Activated naive CD4-positive, alpha-beta T cell treated with anti-CD3 and anti-CD28 coated beads, Interleukin-2, amount 50 U/mL, for 72 hours (primary cell): ENCODE results near the gene FAAH. TPM values are rescaled to one million over a fixed set of nuclear protein-coding genes. Genes with fewer than 3 reads are reported as not detected.

Experiments
- ATAC-seq, 2 donors: fragments of 150-1000 bp; cut with Tn5 transposase; 2 replicates each; pipeline ENCODE4 v1.10.0; 2021; ENCODE audit warnings: mild to moderate bottlenecking in 2 of 2, moderate library complexity in 2 of 2
- DNase-seq, 2 donors: peaks; one replicate each; pipeline ENCODE4 v3.0.0; 2021 to 2022; ENCODE audit warnings: low spot score in 2 of 2
- H3K27ac Mint-ChIP-seq, 2 donors: one replicate each; pipeline ENCODE4 v1.8.0; 2022; ENCODE audit warnings: mild to moderate bottlenecking in 2 of 2, mixed read lengths in 2 of 2
- H3K36me3 Mint-ChIP-seq, 2 donors: one replicate each; pipeline ENCODE4 v1.8.0; 2022; ENCODE audit warnings: mixed read lengths in 2 of 2
- H3K9me3 Mint-ChIP-seq, 2 donors: one replicate each; pipeline ENCODE4 v1.8.0; 2022; ENCODE audit warnings: mixed read lengths in 2 of 2
- total RNA-seq, 2 donors: library from RNA; stranded (reverse); gene quantifications; one replicate each; pipeline ENCODE4 v1.2.3, GENCODE V29; 2022

Gene FAAH
- total RNA-seq, 2 donors from 2014 or later = 5.5 to 5.7 TPM

DNA sequence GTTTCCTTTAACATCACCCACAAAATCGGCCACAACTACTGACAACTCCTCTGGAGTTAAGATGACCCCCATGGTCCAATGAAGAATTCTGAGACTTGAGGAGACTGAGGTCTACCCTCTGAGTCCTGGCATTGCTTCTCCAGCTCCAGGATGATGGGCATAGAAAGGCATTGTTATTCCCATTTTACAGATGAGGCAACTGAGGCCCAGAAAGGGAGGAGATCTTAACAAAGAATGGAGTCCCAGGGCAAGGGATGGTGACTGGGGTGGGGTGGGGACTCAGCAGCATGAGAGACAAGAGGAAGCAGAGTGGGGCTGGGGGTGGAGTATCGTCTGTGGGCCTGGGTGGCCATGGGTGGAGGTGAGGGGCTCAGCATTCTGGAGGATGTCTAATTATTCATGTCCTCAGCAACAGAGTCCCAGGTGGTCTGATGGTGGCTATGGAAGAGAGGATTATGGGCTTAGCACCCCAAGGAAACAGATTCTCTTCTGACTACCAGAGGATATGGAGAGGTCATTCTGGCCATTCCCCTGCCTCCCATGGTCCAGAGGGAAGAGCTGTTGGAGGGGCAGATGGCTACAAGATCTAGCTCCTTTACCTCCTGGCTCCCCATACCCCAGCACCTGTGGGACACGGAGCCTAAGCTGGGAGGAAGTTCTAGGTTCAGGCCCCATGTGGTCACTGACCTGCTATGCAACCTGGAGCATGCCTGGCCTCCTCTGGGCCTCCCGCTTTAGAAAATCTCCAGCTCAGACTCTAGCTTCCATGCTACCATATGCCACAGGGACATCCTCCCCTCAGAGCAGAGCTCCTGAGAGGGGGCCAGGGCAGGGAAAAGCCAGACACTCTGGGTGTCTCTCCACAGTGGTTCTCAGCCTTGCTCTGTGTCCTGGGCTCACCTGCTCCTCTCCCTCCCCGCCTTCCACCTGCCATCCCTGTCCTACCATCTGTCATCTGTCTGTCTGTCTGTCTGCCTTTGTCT lies 58.1 kb downstream of the FAAH start:
- H3K36me3 Mint-ChIP-seq = no peaks in the 10 kb centered on the region
- ATAC-seq = no peak
- no peak for DNase-seq
- H3K9me3 Mint-ChIP-seq = no peaks in the 10 kb centered on the region
- H3K27ac Mint-ChIP-seq = no peak overlapping the region

DNA sequence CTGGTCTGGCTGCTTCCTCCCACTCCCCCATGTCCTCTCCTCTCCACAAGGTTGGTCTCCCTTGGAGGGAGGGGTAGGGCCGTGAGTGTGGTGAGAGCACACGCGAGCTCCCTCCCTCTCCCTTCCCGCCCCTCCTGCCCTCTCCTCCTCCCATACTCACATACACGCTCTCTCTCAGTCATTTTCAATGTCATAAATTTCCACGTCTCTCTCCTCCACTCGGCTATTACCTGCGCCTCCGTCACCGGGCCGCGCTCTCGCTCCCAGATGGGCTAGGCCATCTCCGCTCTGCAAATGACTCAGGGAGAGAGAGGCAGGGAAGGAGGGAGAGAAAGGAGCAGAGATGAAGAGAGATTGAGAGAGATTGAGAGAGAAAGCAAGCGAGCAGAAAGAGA lies 58.8 kb downstream of the FAAH start:
- H3K27ac Mint-ChIP-seq = no peak overlapping the region
- no peak for DNase-seq
- no peaks in the 10 kb centered on the region for H3K9me3 Mint-ChIP-seq
- H3K36me3 Mint-ChIP-seq = no peaks in the 10 kb centered on the region
- no peak for ATAC-seq

GRCh38 chr1:46453449-46453848 lies 59.3 kb downstream of the FAAH start:
- Mint-ChIP-seq H3K36me3 (no peaks in the 10 kb centered on the region), H3K9me3 (no peaks in the 10 kb centered on the region), H3K27ac (no peak overlapping the region)
- no peak for ATAC-seq
- DNase-seq = no peak

GRCh38 chr1:46455951-46456350 lies 61.8 kb downstream of the FAAH start:
- Mint-ChIP-seq H3K9me3 (no peaks in the 10 kb centered on the region), H3K27ac (no peak overlapping the region), H3K36me3 (no peaks in the 10 kb centered on the region)
- DNase-seq (no peak), ATAC-seq (no peak)

GRCh38 chr1:46456411-46456963 lies 62.4 kb downstream of the FAAH start:
- Mint-ChIP-seq H3K9me3 (no peaks in the 10 kb centered on the region), H3K36me3 (no peaks in the 10 kb centered on the region), H3K27ac (no peak overlapping the region)
- no peak for ATAC-seq
- DNase-seq = no peak

- no peak overlapping the region for H3K27ac Mint-ChIP-seq
- ATAC-seq (no peak), DNase-seq (no peak)
- no peaks in the 10 kb centered on the region for H3K9me3 Mint-ChIP-seq
- H3K36me3 Mint-ChIP-seq = no peaks in the 10 kb centered on the region
These were observed 63.1 kb downstream of the FAAH start for GRCh38 chr1:46457178-46457577.

- no peak for ATAC-seq
- Mint-ChIP-seq H3K36me3 (no peaks in the 10 kb centered on the region), H3K27ac (no peak overlapping the region), H3K9me3 (no peaks in the 10 kb centered on the region)
- DNase-seq = no peak
These were observed 64.1 kb downstream of the FAAH start for GRCh38 chr1:46458190-46458589.

GRCh38 chr1:46458846-46459245 lies 64.7 kb downstream of the FAAH start:
- ATAC-seq (no peak), DNase-seq (no peak)
- Mint-ChIP-seq H3K27ac (no peak overlapping the region), H3K9me3 (no peaks in the 10 kb centered on the region), H3K36me3 (no peaks in the 10 kb centered on the region)

- no peak for ATAC-seq
- H3K36me3 Mint-ChIP-seq = no peaks in the 10 kb centered on the region
- no peaks in the 10 kb centered on the region for H3K9me3 Mint-ChIP-seq
- H3K27ac Mint-ChIP-seq = no peak overlapping the region
- DNase-seq = no peak
These were observed 65.2 kb downstream of the FAAH start for GRCh38 chr1:46459315-46459714.

GRCh38 chr1:46461017-46461808 lies 67.1 kb downstream of the FAAH start:
- no peaks in the 10 kb centered on the region for H3K36me3 Mint-ChIP-seq
- DNase-seq (no peak), ATAC-seq (no peak)
- H3K27ac Mint-ChIP-seq = no peak overlapping the region
- no peaks in the 10 kb centered on the region for H3K9me3 Mint-ChIP-seq

DNA sequence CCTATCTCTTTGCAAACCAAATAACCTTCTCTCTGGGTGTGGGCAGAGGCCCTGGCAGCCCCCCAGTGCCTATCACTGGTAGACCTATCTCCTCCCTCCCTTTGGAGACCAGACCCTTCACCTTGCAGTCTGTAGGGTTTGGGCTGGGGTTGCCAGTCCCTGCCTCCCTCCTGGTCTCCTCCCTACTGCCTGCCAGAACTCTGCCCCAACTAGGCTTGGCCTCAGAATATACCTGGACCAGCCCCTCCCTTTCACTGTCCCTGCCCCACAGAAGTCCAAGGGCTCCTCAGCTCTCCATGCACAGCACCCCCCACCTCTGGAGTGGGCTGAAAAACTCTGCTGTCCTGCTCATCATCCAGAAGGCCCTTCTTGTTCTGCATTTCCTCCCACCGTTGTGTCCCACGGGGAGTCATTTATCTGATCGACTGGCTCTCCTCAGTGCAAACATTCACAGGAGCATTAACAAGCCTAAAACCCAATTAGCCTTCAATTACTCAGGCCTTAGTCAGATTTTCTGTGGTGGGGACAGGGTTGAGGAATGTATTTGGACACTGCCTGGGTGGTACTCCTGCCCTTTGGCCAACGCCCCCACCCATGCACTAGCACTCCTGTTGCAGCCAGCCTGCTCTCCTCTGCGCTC lies 67.8 kb downstream of the FAAH start:
- DNase-seq = no peak
- H3K9me3 Mint-ChIP-seq = no peaks in the 10 kb centered on the region
- no peak overlapping the region for H3K27ac Mint-ChIP-seq
- no peak for ATAC-seq
- no peaks in the 10 kb centered on the region for H3K36me3 Mint-ChIP-seq

Other genes starting within 250 kb of the FAAH start
- not detected for gene TSPAN1, start 219.2 kb upstream of the FAAH start, total RNA-seq
- gene P3R3URF, start 217.8 kb upstream of the FAAH start, total RNA-seq = not detected
- gene POMGNT1, start 195.9 kb upstream of the FAAH start, total RNA-seq = 10 to 100 TPM; 29.0 to 50.7 TPM
- under 1 TPM in 1 of 2 donors, not detected in 1; 0.21 TPM for gene LURAP1, start 191.0 kb upstream of the FAAH start, total RNA-seq
- gene RAD54L, start 146.6 kb upstream of the FAAH start, total RNA-seq = 100 to 1,000 TPM in 1 of 2 donors, 10 to 100 TPM in 1; 61.7 to 118 TPM
- 10 to 100 TPM; 29.2 to 38.2 TPM for gene LRRC41, start 90.7 kb upstream of the FAAH start, total RNA-seq
- 100 to 1,000 TPM; 341 to 376 TPM for gene UQCRH, start 90.6 kb upstream of the FAAH start, total RNA-seq
- gene NSUN4, start 53.5 kb upstream of the FAAH start, total RNA-seq = 10 to 100 TPM; 28.2 to 30.2 TPM
- under 1 TPM; 0.09 to 0.54 TPM for gene DMBX1, start 95.5 kb downstream of the FAAH start, total RNA-seq
- gene KNCN, start 157.3 kb downstream of the FAAH start, total RNA-seq = not detected
- gene MKNK1, start 210.0 kb downstream of the FAAH start, total RNA-seq = 10 to 100 TPM; 37.3 to 48.7 TPM
- 10 to 100 TPM; 11.1 to 12.8 TPM for gene MOB3C, start 222.5 kb downstream of the FAAH start, total RNA-seq